HG03135 (cell line): ENCODE measurements around the gene WDR93.
"Not testable (repeated sequence)": the region's sequence is repeated elsewhere in the genome, so short reads cannot be mapped to it uniquely, and the experiment has no call there.

Experiments used
- ATAC-seq: cut with Tn5 transposase; IDR thresholded peaks from one replicate; pipeline ENCODE4 v1.9.1; 2021; ENCODE audit warnings: mild to moderate bottlenecking, moderate library complexity; ENCODE audit not compliant: unreplicated experiment

The WDR93 gene

DNA sequence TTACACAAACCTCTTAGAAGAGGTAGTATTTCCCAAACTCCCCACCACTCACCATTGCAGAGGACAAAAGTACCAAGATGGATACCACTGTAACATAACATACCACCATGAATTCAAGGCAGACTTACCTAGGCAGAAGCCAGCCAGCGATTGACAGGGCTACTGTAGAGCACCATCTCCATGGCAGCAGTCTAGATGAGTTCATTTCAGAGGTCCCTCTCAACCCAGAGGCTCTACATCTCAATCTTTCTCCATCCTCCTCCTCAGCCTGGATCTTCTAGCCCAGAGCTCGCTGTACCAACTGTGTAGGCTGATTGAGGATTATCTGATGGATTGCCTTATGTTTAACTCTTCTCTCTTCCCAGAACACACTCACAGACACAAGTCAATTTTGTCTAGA, 9.5 kb upstream of the WDR93 start:
- no peak for ATAC-seq

DNA sequence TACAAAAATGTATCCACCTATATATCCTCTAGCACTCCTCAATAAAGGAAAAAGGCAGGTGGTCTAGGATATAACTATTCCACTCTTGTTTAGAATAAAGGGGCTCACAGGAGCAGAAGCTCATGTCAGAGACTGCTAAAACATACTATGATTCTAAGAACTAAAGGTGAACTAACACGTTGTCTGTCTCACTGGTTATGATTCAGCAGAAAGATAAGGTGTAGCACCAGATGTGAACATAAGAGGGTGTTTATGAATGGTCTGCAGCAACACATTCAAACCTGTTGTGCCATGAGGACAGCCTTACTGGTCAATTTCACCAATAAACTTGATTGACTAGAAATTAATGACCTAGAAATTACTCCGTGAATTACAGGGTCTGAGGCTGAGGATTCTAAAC, 4.6 kb upstream of the WDR93 start:
- ATAC-seq: no peak

DNA sequence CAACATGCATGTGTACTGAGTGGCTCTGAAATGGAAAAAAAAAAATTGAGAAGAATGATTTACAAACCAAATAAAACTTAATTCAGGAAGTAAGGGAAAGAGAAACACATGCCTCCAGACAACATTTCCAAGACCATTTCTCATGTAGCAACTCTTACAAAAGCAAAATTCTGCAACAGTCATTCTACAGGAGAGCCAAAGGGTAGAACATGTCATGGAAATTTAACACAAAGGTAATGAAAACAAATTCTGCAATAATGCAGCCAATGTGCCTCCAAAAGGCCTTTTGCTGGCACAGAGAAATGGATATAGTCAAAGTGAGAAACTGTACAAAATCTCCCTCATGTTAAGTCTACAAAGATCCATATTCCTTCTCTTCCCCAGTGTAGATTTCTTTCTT, 4.1 kb upstream of the WDR93 start:
- ATAC-seq: no peak

DNA sequence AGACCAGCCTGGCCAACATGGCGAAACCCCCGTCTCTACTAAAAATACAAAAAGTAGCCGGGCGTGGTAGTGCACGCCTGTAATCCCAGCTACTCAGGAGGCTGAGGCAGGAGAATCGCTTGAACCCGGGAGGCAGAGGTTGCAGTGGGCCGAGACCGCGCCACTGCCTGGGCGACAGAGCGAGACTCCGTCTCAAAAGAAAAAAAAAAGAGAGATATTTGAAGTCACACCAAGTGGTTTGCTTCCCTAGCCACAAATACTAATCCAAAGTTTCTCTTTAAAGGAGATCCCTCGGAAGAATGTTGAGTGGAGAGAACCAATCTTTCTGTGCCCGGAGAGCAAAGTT, 708 bp upstream of the WDR93 start:
- ATAC-seq: not testable (repeated sequence)

DNA sequence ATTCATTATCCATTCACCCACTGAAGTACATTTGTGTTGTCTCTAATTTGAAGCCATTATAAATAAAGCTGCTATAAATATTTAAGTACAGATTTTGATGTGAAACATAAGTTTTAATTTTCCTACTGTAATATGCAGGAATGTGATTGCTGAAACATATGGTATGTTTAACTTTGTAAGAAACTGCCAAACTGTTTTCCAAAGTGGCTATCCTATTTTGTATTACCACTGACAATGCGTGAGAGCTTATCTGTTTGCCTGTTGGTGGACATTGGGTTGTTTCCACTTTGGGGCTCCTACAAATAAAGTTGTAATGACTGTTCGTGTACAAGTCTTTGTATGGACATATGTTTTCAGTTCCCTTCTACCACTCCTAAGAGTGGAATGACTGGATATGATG, 2.5 kb downstream of the WDR93 start:
- ATAC-seq: no peak

DNA sequence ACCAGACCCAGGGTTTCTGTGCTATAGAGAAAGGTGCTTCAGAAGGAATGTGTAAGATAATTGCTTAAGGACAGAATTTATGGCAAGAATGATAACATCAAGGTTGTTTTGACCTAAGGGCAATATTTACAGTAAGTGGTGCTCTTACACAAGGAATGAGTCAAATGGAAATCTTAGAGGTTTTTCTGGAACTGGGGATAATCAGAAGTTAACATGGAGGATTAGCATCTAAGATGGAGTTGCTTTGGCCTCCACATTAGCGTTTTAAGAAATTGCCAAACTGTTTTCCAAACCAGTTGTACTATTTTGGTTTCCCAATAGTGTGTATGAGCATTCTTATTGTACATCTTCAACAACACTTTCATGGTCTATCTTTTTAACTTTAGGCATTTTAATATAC, 3.1 kb downstream of the WDR93 start:
- no peak for ATAC-seq

DNA sequence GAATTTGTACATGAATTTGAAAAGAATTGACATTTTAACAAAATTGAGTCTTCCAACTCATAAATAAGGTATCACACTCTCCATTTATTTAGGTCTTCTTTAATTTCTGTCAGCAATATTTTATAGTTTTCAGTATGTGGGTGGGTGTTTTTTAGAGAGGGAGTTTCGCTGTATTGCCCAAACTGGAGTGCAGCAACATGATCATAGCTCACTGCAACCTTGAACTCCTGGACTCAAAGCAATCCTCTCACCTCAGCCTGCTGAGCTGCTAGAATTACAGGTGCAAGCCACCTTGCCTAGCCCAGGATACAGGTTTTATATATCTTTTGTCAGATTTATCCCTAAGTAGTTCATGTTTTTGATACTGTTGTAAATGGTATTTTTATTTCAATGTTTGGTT, 4.6 kb downstream of the WDR93 start:
- no peak for ATAC-seq

DNA sequence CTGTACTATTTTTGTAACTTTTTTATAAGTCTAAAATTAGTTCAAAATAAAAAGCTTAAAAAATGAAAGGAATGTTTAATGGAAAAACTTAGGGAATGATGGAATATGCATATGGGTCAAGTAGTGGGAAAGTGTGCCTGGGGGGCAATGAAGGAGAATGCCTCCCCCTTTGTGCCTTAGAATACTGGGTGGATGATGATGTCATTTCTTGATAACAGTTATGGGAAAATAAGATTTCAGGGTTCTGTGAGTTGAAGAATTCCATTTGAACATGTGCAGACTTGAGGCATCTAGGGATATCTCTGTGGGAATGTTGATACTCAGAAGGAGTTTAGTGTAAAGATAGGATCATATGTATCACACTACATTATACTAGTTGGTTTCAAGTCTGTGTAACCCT, 13.8 kb downstream of the WDR93 start:
- ATAC-seq: no peak

DNA sequence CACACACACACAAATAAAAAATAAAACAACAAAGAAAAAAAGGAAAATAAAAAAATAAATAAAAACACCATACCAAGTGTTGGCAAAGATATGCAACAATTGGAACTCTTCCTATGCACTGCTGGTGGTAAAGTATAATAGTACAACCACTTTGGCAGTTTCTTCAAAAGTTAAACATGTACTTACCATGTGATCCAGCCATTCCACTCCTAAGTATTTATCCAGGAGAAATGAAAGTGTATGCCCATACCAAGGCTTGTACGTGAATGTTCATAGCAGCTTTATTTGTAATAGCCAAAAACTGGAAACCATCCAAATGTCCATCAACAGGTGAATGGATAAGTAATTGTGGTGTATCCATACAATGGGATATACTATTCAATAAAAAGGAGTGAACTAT, 17.0 kb downstream of the WDR93 start:
- no peak for ATAC-seq

DNA sequence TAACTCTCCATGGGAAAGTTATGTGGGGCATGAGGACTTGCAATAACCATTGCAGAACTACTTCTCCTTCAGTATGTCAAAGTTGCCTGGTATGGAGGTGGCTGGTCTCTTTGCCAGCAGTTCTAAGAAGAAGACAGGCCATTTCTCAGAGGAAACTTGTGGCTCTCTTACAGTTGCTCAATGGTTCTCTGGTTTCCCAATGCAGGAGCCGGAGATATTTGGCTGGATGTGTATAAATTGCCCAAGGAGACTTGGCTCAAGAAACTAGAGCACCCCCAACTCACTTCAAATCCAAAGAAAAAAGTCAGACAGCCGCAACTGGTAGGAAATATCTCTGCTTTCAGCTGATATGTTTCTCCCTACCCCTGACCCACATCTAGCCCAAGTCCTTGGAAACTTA, 24.2 kb downstream of the WDR93 start:
- ATAC-seq: no peak

DNA sequence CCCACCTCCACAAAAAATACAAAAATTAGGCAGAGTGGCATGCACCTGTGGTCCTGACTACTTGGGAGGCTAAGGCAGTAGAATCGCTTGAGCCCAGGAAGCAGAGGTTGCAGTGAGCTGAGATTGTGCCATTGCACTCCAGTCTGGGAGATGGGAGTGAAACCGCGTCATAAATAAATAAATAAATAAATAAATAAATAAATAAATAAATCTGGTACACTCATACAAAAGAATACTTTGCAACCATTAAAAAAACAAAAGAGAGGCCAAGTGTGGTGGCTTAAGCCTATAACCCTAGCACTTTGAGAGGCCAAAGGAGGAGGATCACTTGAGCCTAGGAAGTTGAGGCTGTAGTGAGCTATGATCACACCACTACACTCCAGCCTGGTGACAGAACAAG, 32.4 kb downstream of the WDR93 start:
- no peak for ATAC-seq

DNA sequence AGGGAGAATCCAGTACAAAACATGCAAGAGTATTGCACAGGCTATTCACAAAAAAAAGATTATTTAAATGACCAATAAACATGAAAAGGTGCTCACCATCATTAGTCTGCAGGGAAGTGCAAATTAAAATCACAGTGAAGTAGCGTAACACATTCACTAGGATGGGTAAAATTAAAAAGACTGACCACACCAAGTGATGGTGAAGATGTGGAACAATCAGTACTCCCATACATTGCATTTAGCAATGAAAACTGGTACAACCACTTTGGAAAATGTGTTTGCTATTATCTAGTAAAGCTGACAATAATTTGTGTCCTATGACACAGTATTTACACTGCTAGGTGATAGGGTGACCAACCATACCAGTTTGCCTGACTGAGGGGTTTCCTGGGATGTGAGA, 34.0 kb downstream of the WDR93 start:
- ATAC-seq: no peak

DNA sequence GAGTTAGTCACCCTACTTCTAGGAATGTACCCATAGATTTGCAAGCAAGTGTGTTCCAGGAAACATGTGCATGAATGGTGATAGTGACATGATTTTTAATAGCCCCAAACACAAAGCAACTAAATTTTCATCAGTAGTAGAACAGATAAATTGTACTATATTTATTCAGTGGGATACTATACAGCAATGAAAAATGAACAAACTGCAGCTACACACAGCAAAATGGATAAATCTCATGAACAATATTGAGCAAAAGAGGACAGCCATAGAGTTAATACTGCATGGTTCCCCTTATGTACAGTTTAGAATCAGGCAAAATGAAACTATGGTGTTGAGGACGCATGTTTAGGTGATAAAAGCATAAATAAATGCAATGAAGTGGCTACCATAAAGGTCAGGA, 34.5 kb downstream of the WDR93 start:
- no peak for ATAC-seq

DNA sequence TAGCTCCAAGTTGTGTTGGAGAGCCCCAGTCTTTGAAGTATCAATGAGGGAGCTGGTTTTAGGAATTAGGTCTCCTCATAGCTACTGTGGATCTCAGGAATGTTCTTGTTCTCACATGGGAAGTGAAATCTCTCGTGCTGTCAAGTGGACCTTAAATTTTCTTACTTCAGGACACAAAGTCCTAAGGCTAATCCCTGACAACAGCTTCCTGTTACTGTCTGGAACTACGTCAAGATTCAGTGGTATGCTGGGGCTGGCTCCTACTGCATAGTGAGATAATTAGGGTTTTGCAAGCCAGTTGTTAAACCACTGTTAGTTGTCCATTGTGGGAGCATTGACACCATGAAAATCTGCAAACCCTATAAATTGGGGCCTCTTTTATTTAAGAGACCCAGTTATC, 37.6 kb downstream of the WDR93 start:
- no peak for ATAC-seq

DNA sequence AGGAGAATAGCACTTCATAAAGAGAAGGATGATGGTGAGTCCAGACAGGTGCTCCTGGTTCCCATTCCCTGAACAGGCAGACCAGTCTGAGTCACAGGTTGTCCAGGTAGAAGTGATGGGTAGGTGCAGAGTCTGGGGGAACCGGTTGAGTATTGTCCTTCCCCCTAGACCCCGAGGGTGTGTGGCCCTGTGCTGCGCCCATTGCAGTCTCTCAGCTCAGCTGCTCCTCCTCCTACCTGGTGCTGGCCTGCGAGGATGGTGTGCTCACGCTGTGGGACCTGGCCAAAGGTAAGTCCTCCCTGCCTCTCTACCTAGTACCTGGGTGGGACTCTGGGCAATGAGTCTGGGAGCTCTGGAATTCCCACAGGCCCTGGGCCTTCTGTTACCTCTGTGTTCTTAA, 40.7 kb downstream of the WDR93 start:
- no peak for ATAC-seq

DNA sequence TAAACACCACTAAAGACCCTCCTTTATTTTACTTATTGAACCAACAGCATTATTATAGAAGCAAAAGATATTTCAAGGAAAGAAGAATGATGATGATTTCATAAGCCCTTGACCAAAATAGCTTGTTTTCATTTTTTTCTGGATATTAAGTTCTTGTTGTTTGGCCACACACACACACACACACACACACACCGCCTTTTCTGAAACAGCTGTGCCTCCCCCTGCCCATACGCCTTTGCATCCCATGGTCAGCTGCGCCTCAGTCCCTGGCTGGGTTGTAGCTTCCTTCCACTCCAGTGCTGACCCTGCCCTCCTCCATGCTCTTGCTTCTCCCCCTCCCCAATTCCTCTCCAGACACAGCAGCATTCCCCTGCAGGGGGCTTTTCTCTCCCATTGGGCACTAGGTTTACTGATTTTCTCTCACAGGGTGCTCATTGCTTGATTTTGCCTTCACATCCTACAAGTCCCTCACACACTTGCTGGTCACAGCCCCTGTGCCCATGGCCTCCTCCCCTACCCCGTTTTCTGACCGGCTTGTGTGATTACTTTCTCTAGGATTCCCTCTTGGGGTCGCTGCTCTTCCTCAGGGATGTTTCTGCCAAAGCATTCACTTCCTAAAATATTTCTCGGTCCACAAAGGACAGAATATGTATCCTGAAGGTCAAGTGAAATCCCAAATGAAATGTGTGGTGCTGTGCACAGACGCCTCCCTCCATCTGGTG, 42.0 kb downstream of the WDR93 start:
- ATAC-seq: no peak

DNA sequence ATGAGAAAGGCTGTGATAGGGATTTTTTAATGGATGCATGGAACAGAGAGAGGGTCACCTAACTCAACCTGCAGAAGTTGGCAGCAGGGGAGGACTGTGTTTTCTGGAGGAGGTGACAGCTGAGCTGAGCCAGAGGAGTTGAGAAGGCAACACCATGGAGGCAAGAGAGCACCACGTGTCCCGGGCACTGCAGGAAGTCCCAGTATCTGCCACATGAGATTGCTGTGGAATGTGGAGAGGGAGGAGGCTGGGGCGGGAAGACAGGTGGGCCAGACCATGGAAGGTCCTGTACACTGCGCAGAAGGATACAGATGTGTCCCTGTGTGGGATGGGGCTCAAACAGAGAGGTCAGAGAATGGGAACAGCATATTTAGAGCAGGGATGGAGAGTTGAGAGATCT, 45.2 kb downstream of the WDR93 start:
- ATAC-seq: no peak

DNA sequence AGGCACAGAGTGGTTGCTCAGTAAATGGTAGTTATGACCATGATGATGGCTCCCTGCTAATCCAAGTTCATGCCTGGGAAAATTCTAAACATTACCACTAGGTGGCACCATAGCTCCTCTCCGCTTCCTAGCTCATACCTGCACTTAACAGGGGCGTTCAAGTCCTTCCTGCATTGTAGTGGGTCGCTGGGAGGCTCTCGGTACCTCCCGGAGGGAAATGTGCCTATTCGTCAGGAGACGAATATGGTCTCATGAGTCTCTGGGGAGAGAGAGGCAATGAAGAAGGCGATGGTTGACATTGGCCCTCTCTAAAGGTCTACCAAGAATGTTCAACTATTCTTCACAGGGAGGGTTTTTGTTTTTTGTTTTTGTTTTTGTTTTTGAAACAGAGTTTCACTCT, 49.5 kb downstream of the WDR93 start:
- ATAC-seq: no peak

DNA sequence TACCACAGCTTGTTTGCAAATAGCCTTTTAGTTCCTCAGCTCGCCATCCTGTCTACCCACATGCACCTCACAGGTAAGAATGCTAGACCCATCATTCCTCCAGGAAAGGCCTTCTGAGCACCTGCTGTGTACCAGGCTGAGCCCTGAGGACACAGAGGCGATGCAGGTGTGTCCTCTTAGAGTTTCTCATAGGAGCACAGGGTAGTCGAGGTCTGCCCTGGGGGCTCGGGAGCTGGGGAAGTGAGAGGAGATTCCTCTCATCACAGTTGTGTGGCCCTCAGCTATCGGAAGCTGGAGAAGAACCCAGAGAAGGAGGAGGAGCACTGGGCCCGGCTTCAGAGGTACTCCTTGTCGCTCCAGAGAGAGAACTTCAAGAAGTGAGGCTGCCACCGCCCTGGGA, 52.4 kb downstream of the WDR93 start:
- no peak for ATAC-seq

DNA sequence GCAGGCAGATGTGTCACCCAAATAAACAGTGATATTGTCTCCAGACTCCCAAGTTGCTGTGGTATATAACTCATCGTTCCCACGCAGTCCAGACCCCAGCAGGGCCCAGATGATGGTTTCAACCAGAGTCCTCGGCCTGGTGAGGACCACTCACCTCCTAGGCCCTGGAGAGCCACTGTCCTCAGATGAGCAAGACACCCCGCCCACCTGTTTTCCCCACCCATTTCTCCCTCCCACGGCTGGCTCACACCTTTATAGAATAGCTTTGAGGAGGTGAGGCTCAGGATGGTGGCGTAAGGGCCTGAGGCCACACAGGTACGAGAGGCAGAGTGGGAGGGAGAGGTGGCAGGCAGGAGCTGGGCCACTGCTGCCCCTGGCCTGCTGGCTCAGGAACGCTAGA, 53.0 kb downstream of the WDR93 start:
- ATAC-seq: no peak

DNA sequence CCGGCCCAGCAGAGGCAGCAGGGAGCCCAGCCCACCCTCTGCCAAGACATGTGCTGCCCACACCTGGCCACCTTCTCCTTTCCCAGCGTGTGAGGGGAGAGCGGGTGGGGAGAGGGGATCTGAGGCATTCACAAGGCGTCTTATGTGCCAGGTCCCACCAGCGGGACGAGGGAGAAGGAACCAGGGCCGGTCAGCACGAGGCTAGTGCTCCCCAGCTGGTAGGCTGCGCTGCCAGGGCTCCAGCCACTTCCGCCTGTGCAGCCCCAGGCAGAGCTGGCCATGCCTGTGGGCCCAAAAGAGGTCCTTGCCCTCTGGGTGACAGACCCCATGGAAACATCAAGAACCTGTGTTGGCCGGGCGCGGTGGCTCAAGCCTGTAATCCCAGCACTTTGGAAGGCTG, 54.5 kb downstream of the WDR93 start:
- ATAC-seq: no peak

DNA sequence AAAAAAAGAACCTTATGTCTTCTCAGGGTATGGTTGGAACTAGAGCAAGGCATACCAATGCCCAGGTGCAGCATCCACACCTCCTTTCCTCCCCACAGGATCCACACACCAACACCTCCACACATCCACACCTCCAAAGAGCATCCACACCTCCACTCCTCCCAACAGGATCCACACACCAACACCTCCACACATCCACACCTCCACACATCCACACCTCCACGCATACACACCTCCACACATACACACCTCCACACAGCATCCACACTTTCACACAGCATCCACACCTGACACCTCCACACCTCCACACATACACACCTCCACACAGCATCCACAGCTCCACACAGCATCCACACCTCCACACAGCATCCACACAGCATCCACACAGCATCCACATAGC, 55.2 kb downstream of the WDR93 start:
- no peak for ATAC-seq

DNA sequence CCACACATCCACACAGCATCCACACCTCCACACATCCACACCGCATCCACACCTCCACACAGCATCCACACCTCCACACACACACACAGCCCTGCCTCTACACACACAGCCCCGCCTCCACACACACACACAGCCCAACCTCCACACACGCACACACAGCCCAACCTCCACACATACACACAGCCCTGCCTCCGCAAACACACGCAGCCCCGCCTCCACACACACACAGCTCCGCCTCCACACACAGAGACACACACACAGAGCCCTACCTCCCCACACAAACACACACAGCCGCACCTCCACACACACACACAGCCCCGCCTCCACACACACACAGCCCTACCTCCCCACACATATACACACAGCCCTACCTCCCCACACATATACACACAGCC, 55.8 kb downstream of the WDR93 start:
- no peak for ATAC-seq
